ENCODE measurements around the gene ZNF219.

Gene ZNF219

GRCh38 chr14:21066882-21067502 lies 31.5 kb downstream of the ZNF219 start:
- DNase-seq (ENCODE audit: low spot score): no peak

GRCh38 chr14:21063479-21063878 lies 35.0 kb downstream of the ZNF219 start:
- DNase-seq (ENCODE audit: low spot score): peak; percentile 55

- DNase-seq (ENCODE audit: low spot score): no peak
Observed at GRCh38 chr14:21061347-21061668, 37.1 kb downstream of the ZNF219 start.

GRCh38 chr14:21060614-21061346 lies 37.7 kb downstream of the ZNF219 start:
- no peak for DNase-seq (ENCODE audit: low spot score)

GRCh38 chr14:21059842-21060613 lies 38.4 kb downstream of the ZNF219 start:
- no peak for DNase-seq (ENCODE audit: low spot score)

- DNase-seq (ENCODE audit: low spot score): no peak
Observed at GRCh38 chr14:21058903-21059302, 39.6 kb downstream of the ZNF219 start.

- DNase-seq (ENCODE audit: low spot score): no peak
Observed at GRCh38 chr14:21057803-21058675, 40.4 kb downstream of the ZNF219 start, which contains the start of gene RNASE8. Gene RNASE8 (plus strand): TSS chr14:21057822. CDS start chr14:21057893, 71 bp downstream.

GRCh38 chr14:21056520-21057163 lies 41.8 kb downstream of the ZNF219 start:
- DNase-seq (ENCODE audit: low spot score): no peak

GRCh38 chr14:21055432-21056117 lies 42.9 kb downstream of the ZNF219 start:
- DNase-seq (ENCODE audit: low spot score): no peak

- no peak for DNase-seq (ENCODE audit: low spot score)
Observed at GRCh38 chr14:21054768-21055145, 43.7 kb downstream of the ZNF219 start.

GRCh38 chr14:21054123-21054767 lies 44.2 kb downstream of the ZNF219 start:
- no peak for DNase-seq (ENCODE audit: low spot score)

GRCh38 chr14:21053184-21054122 lies 45.0 kb downstream of the ZNF219 start:
- DNase-seq (ENCODE audit: low spot score): no peak

- DNase-seq (ENCODE audit: low spot score): no peak
Observed at GRCh38 chr14:21050597-21050996, 47.9 kb downstream of the ZNF219 start.

- DNase-seq (ENCODE audit: low spot score): no peak
Observed at GRCh38 chr14:21049271-21049673, 49.2 kb downstream of the ZNF219 start.

- DNase-seq (ENCODE audit: low spot score): no peak
Observed at GRCh38 chr14:21048638-21049037, 49.8 kb downstream of the ZNF219 start.

GRCh38 chr14:21047378-21047781 lies 51.1 kb downstream of the ZNF219 start:
- no peak for DNase-seq (ENCODE audit: low spot score)

- DNase-seq (ENCODE audit: low spot score): peak; percentile 32
Observed at GRCh38 chr14:21043974-21044618, 54.4 kb downstream of the ZNF219 start.

- no peak for DNase-seq (ENCODE audit: low spot score)
Observed at GRCh38 chr14:21043387-21043973, 55.0 kb downstream of the ZNF219 start.
